ENCODE measurements around the gene TMEM123.

The TMEM123 gene

GRCh38 chr11:102410382-102410784, 42.2 kb downstream of the TMEM123 start:
- FAIRE-seq, result no peak
- no peak for TF ChIP-seq POLR2A (IDR thresholded peaks at IDR 0.05; ENCODE audit: low read depth, low read length)
- TF ChIP-seq SPI1 (IDR thresholded peaks at IDR 0.05; ENCODE audit: low read depth, low read length), result no peak
- TF ChIP-seq TAF1 (IDR thresholded peaks at IDR 0.05; ENCODE audit: low read depth, low read length), result no peak
- no peak for TF ChIP-seq POU2F2 (IDR thresholded peaks at IDR 0.05; ENCODE audit: low read depth, low read length)
- TF ChIP-seq PAX5 (IDR thresholded peaks at IDR 0.05; ENCODE audit: insufficient read depth, low read length, severe bottlenecking), result no peak
- TF ChIP-seq POLR2AphosphoS5 (IDR thresholded peaks at IDR 0.05; ENCODE audit: low read depth, low read length), result no peak
- no peak for DNase-seq (ENCODE audit: insufficient read length, low spot score)

DNA sequence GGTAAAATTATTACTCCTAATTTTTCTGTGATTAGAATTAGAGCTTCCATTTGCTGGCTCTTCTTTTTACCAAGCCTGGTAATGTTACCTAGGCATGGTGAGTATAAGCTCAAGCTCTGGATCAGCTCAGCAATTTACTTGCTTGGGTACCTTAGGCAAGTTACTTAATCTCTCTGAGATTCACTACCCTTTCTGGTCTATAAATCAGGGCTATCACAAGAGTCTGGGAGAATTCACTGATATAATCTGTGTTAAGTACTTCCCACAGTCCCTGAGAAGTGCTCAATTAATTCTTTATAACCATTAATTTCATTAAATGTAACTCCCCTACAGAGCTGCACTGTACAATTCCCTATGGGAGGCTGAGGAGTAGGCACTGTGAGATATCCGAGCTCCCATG, 44.2 kb downstream of the TMEM123 start:
- FAIRE-seq, result no peak
- DNase-seq (ENCODE audit: insufficient read length, low spot score), result no peak
- TF ChIP-seq TAF1 (IDR thresholded peaks at IDR 0.05; ENCODE audit: low read depth, low read length) (no peak), POU2F2 (IDR thresholded peaks at IDR 0.05; ENCODE audit: low read depth, low read length) (no peak), PAX5 (IDR thresholded peaks at IDR 0.05; ENCODE audit: insufficient read depth, low read length, severe bottlenecking) (no peak), POLR2A (IDR thresholded peaks at IDR 0.05; ENCODE audit: low read depth, low read length) (no peak), SPI1 (IDR thresholded peaks at IDR 0.05; ENCODE audit: low read depth, low read length) (no peak), POLR2AphosphoS5 (IDR thresholded peaks at IDR 0.05; ENCODE audit: low read depth, low read length) (no peak)

- TF ChIP-seq PAX5 (IDR thresholded peaks at IDR 0.05; ENCODE audit: insufficient read depth, low read length, severe bottlenecking) (no peak), POLR2A (IDR thresholded peaks at IDR 0.05; ENCODE audit: low read depth, low read length) (no peak)
- DNase-seq (ENCODE audit: insufficient read length, low spot score) (no peak), FAIRE-seq (no peak)
Observed at GRCh38 chr11:102407901-102408300, 44.7 kb downstream of the TMEM123 start.

- DNase-seq (ENCODE audit: insufficient read length, low spot score), result no peak
- FAIRE-seq, result no peak
- TF ChIP-seq POLR2A (IDR thresholded peaks at IDR 0.05; ENCODE audit: low read depth, low read length) (0 out of 2 replicates have a peak, but pooled peaks have one; percentile 12), TAF1 (IDR thresholded peaks at IDR 0.05; ENCODE audit: low read depth, low read length) (no peak)
Observed at GRCh38 chr11:102406099-102406498, 46.5 kb downstream of the TMEM123 start.

GRCh38 chr11:102405501-102405900, 47.1 kb downstream of the TMEM123 start:
- no peak for TF ChIP-seq TAF1 (IDR thresholded peaks at IDR 0.05; ENCODE audit: low read depth, low read length)
- no peak for TF ChIP-seq SPI1 (IDR thresholded peaks at IDR 0.05; ENCODE audit: low read depth, low read length)
- TF ChIP-seq POLR2AphosphoS5 (IDR thresholded peaks at IDR 0.05; ENCODE audit: low read depth, low read length), result no peak
- TF ChIP-seq POLR2A (IDR thresholded peaks at IDR 0.05; ENCODE audit: low read depth, low read length), result no peak
- no peak for TF ChIP-seq PAX5 (IDR thresholded peaks at IDR 0.05; ENCODE audit: insufficient read depth, low read length, severe bottlenecking)
- no peak for TF ChIP-seq POU2F2 (IDR thresholded peaks at IDR 0.05; ENCODE audit: low read depth, low read length)
- FAIRE-seq (no peak), DNase-seq (ENCODE audit: insufficient read length, low spot score) (no peak)

- FAIRE-seq (no peak), DNase-seq (ENCODE audit: insufficient read length, low spot score) (no peak)
- TF ChIP-seq SPI1 (IDR thresholded peaks at IDR 0.05; ENCODE audit: low read depth, low read length), result no peak
- TF ChIP-seq PAX5 (IDR thresholded peaks at IDR 0.05; ENCODE audit: insufficient read depth, low read length, severe bottlenecking), result no peak
- TF ChIP-seq POU2F2 (IDR thresholded peaks at IDR 0.05; ENCODE audit: low read depth, low read length), result no peak
- TF ChIP-seq POLR2AphosphoS5 (IDR thresholded peaks at IDR 0.05; ENCODE audit: low read depth, low read length), result no peak
- no peak for TF ChIP-seq TAF1 (IDR thresholded peaks at IDR 0.05; ENCODE audit: low read depth, low read length)
- TF ChIP-seq POLR2A (IDR thresholded peaks at IDR 0.05; ENCODE audit: low read depth, low read length), result no peak
Observed at GRCh38 chr11:102402548-102402947, 50.0 kb downstream of the TMEM123 start.

GRCh38 chr11:102401905-102402304, 50.7 kb downstream of the TMEM123 start:
- DNase-seq (ENCODE audit: insufficient read length, low spot score) (no peak), FAIRE-seq (peak; percentile 67)
- TF ChIP-seq POLR2AphosphoS5 (IDR thresholded peaks at IDR 0.05; ENCODE audit: low read depth, low read length), result no peak
- TF ChIP-seq SPI1 (IDR thresholded peaks at IDR 0.05; ENCODE audit: low read depth, low read length), result no peak
- TF ChIP-seq POLR2A (IDR thresholded peaks at IDR 0.05; ENCODE audit: low read depth, low read length), result no peak
- no peak for TF ChIP-seq PAX5 (IDR thresholded peaks at IDR 0.05; ENCODE audit: insufficient read depth, low read length, severe bottlenecking)
- TF ChIP-seq POU2F2 (IDR thresholded peaks at IDR 0.05; ENCODE audit: low read depth, low read length), result no peak
- TF ChIP-seq TAF1 (IDR thresholded peaks at IDR 0.05; ENCODE audit: low read depth, low read length), result no peak

DNA sequence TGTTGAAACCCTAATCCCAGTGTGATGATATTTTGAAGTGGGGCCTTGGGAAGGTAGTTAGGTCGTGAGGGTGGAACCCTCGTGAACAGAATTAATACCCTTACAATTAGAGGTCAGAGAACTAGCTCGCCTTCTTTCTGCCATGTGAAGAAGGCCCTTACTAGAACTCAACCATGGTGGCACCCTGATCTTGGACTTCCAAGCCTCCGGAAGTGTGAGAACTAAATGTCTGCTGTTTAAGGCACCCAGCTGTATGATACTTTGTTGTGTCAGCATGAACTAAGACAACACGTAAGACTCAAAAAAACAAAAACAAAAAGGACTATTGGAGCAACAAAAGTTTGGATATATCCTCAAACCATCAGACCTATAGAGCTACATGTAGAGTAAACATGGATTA, 52.0 kb downstream of the TMEM123 start:
- DNase-seq (ENCODE audit: insufficient read length, low spot score), result no peak
- FAIRE-seq, result no peak
- TF ChIP-seq POLR2A (IDR thresholded peaks at IDR 0.05; ENCODE audit: low read depth, low read length) (no peak), POU2F2 (IDR thresholded peaks at IDR 0.05; ENCODE audit: low read depth, low read length) (no peak), SPI1 (IDR thresholded peaks at IDR 0.05; ENCODE audit: low read depth, low read length) (no peak), POLR2AphosphoS5 (IDR thresholded peaks at IDR 0.05; ENCODE audit: low read depth, low read length) (no peak), PAX5 (IDR thresholded peaks at IDR 0.05; ENCODE audit: insufficient read depth, low read length, severe bottlenecking) (no peak), TAF1 (IDR thresholded peaks at IDR 0.05; ENCODE audit: low read depth, low read length) (no peak)

- DNase-seq (ENCODE audit: insufficient read length, low spot score) (no peak), FAIRE-seq (no peak)
- TF ChIP-seq POLR2AphosphoS5 (IDR thresholded peaks at IDR 0.05; ENCODE audit: low read depth, low read length), result no peak
- no peak for TF ChIP-seq TAF1 (IDR thresholded peaks at IDR 0.05; ENCODE audit: low read depth, low read length)
- TF ChIP-seq SPI1 (IDR thresholded peaks at IDR 0.05; ENCODE audit: low read depth, low read length), result no peak
- TF ChIP-seq POLR2A (IDR thresholded peaks at IDR 0.05; ENCODE audit: low read depth, low read length), result no peak
- no peak for TF ChIP-seq POU2F2 (IDR thresholded peaks at IDR 0.05; ENCODE audit: low read depth, low read length)
Observed at GRCh38 chr11:102399189-102399588, 53.4 kb downstream of the TMEM123 start.

DNA sequence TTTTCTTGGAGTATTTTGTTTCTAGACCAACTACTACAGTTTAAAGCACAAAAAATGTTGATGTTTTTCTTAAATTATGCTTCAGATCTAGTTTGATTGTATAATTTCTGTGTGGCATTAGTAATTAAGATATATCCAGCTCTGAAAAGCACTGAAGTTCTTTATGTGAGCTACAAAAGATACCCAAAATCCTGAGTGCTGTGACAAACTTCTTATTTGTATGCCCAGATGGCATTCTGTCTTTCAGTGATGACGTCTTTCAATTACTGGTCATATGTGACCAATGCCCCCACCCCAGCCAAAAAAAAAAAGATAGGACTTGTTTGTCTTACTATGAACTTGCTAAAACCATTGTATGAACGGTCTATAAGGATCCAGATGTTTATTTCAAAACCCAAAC, 54.3 kb downstream of the TMEM123 start:
- DNase-seq (ENCODE audit: insufficient read length, low spot score), result no peak
- TF ChIP-seq SPI1 (IDR thresholded peaks at IDR 0.05; ENCODE audit: low read depth, low read length), result no peak
- TF ChIP-seq TAF1 (IDR thresholded peaks at IDR 0.05; ENCODE audit: low read depth, low read length), result no peak
- no peak for TF ChIP-seq POLR2AphosphoS5 (IDR thresholded peaks at IDR 0.05; ENCODE audit: low read depth, low read length)
- no peak for TF ChIP-seq POU2F2 (IDR thresholded peaks at IDR 0.05; ENCODE audit: low read depth, low read length)
- FAIRE-seq, result no peak

Data from GM12891 (cell line).